ENCODE data around the gene TWIST2. TPM values are rescaled to one million over a fixed set of nuclear protein-coding genes. Genes with fewer than 3 reads are reported as not detected.

TWIST2 gene
- polyA plus RNA-seq, 2 donors: 1.8 to 5.2 TPM

- H3K4me1 ChIP-seq (ENCODE audit: control insufficient read depth in 2 of 2, insufficient read depth in 2 of 2, low read length in 1 of 2): peaks cover 0 to 8% of the 10 kb centered on the region in 2 donors
- no peaks in the 10 kb centered on the region for H3K9me3 ChIP-seq (ENCODE audit: control insufficient read depth in 2 of 2, insufficient read depth in 1 of 2, low read depth in 1 of 2, low read length in 1 of 2)
- no peaks in the 10 kb centered on the region for H3K36me3 ChIP-seq (ENCODE audit: control insufficient read depth in 2 of 2, insufficient read depth in 2 of 2, low read length in 1 of 2)
- no peak overlapping the region for H3K27ac ChIP-seq (ENCODE audit: low read depth in 2 of 2, low read length in 1 of 2)
- H3K4me3 ChIP-seq (ENCODE audit: low read depth in 1 of 2, low read length in 2 of 2): no peak overlapping the region
- WGBS, 2 donors: 84 to 87% methylated on average over 22 of the region's 22 CpGs
- H3K27me3 ChIP-seq (ENCODE audit: control insufficient read depth in 1 of 2, insufficient read depth in 2 of 2, low read length in 2 of 2): no peaks in the 10 kb centered on the region
Observed at GRCh38 chr2:238898534-238899281, 50.8 kb downstream of the TWIST2 start.

GRCh38 chr2:238899386-238899785 lies 51.5 kb downstream of the TWIST2 start:
- 76 to 78% methylated on average over 7 of the region's 7 CpGs for WGBS, 2 donors

GRCh38 chr2:238900511-238900910 lies 52.6 kb downstream of the TWIST2 start:
- Histone ChIP-seq H3K4me1 (ENCODE audit: control insufficient read depth in 2 of 2, insufficient read depth in 2 of 2, low read length in 1 of 2) (peaks cover 0 to 7% of the 10 kb centered on the region in 2 donors), H3K27ac (ENCODE audit: low read depth in 2 of 2, low read length in 1 of 2) (no peak overlapping the region)

More at GRCh38 chr2:238899386-238899785, 51.5 kb downstream of the TWIST2 start:
- Histone ChIP-seq H3K4me1 (ENCODE audit: control insufficient read depth in 2 of 2, insufficient read depth in 2 of 2, low read length in 1 of 2) (peaks cover 0 to 8% of the 10 kb centered on the region in 2 donors), H3K4me3 (ENCODE audit: low read depth in 1 of 2, low read length in 2 of 2) (no peak overlapping the region), H3K36me3 (ENCODE audit: control insufficient read depth in 2 of 2, insufficient read depth in 2 of 2, low read length in 1 of 2) (no peaks in the 10 kb centered on the region), H3K9me3 (ENCODE audit: control insufficient read depth in 2 of 2, insufficient read depth in 1 of 2, low read depth in 1 of 2, low read length in 1 of 2) (no peaks in the 10 kb centered on the region), H3K27me3 (ENCODE audit: control insufficient read depth in 1 of 2, insufficient read depth in 2 of 2, low read length in 2 of 2) (no peaks in the 10 kb centered on the region), H3K27ac (ENCODE audit: low read depth in 2 of 2, low read length in 1 of 2) (no peak overlapping the region)

DNA sequence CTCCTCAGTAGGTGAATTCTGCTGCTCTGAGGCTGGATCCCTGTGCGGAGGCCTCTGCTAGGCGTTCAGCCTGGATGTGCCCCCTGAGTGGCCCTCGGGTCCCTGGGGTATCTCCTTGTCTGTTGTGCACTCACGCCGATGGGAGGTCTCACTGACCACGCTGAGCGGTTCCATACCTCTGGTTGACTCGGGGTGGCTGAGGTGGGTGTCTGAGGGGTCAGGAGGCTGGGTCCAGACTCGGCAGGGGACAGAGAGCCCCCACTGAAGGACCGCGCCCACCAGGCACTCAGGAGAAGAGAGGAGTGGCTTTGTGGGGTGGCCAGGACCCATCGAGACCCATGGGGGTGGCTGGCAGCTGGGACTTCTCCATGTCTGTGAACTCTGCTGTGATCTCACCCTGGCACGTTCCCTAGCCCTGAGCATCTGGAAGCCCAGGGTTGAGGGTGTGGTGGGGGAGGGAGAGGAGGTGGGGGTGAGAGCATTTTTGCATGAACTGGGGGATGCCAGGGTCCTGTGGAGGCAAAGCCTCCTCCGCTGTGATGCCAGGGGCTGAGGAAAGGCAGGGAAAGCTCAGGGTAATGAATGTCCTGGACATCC lies 53.7 kb downstream of the TWIST2 start:
- 74 to 84% methylated on average over 14 of the region's 14 CpGs for WGBS, 2 donors
- Histone ChIP-seq H3K27me3 (ENCODE audit: control insufficient read depth in 1 of 2, insufficient read depth in 2 of 2, low read length in 2 of 2) (no peaks in the 10 kb centered on the region), H3K4me3 (ENCODE audit: low read depth in 1 of 2, low read length in 2 of 2) (no peak overlapping the region), H3K4me1 (ENCODE audit: control insufficient read depth in 2 of 2, insufficient read depth in 2 of 2, low read length in 1 of 2) (peaks cover 0 to 7% of the 10 kb centered on the region in 2 donors), H3K9me3 (ENCODE audit: control insufficient read depth in 2 of 2, insufficient read depth in 1 of 2, low read depth in 1 of 2, low read length in 1 of 2) (no peaks in the 10 kb centered on the region), H3K36me3 (ENCODE audit: control insufficient read depth in 2 of 2, insufficient read depth in 2 of 2, low read length in 1 of 2) (no peaks in the 10 kb centered on the region), H3K27ac (ENCODE audit: low read depth in 2 of 2, low read length in 1 of 2) (no peak overlapping the region)

More at GRCh38 chr2:238900511-238900910, 52.6 kb downstream of the TWIST2 start:
- WGBS, 2 donors: 69 to 77% methylated on average over 7 of the region's 7 CpGs
- Histone ChIP-seq H3K9me3 (ENCODE audit: control insufficient read depth in 2 of 2, insufficient read depth in 1 of 2, low read depth in 1 of 2, low read length in 1 of 2) (no peaks in the 10 kb centered on the region), H3K27me3 (ENCODE audit: control insufficient read depth in 1 of 2, insufficient read depth in 2 of 2, low read length in 2 of 2) (no peaks in the 10 kb centered on the region), H3K4me3 (ENCODE audit: low read depth in 1 of 2, low read length in 2 of 2) (no peak overlapping the region), H3K36me3 (ENCODE audit: control insufficient read depth in 2 of 2, insufficient read depth in 2 of 2, low read length in 1 of 2) (no peaks in the 10 kb centered on the region)

GRCh38 chr2:238902285-238902684 lies 54.4 kb downstream of the TWIST2 start:
- Histone ChIP-seq H3K27me3 (ENCODE audit: control insufficient read depth in 1 of 2, insufficient read depth in 2 of 2, low read length in 2 of 2) (no peaks in the 10 kb centered on the region), H3K27ac (ENCODE audit: low read depth in 2 of 2, low read length in 1 of 2) (no peak overlapping the region), H3K36me3 (ENCODE audit: control insufficient read depth in 2 of 2, insufficient read depth in 2 of 2, low read length in 1 of 2) (no peaks in the 10 kb centered on the region), H3K4me1 (ENCODE audit: control insufficient read depth in 2 of 2, insufficient read depth in 2 of 2, low read length in 1 of 2) (peaks cover 0 to 7% of the 10 kb centered on the region in 2 donors), H3K4me3 (ENCODE audit: low read depth in 1 of 2, low read length in 2 of 2) (no peak overlapping the region), H3K9me3 (ENCODE audit: control insufficient read depth in 2 of 2, insufficient read depth in 1 of 2, low read depth in 1 of 2, low read length in 1 of 2) (no peaks in the 10 kb centered on the region)
- 88 to 95% methylated on average over 2 of the region's 2 CpGs for WGBS, 2 donors

DNA sequence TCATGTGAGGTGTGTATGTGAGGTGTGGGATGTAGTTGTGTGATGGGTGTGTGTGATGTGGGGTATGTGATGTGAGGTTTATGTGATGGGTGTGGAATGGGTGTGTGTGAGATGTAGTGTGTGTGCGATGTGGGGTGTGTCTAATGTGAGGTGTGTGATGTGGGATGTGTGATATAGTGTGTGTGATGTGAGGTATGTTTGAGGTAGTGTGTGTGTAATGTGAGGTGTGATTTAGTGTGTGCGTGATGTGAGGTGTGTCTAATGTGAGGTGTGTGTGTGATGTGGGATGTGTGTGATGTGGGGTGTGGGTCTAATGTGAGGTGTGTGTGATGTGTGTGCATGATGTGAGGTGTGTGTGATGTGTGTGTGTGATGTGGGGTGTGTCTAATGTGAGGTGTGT lies 55.3 kb downstream of the TWIST2 start:
- H3K36me3 ChIP-seq (ENCODE audit: control insufficient read depth in 2 of 2, insufficient read depth in 2 of 2, low read length in 1 of 2): no peaks in the 10 kb centered on the region
- no peak overlapping the region for H3K27ac ChIP-seq (ENCODE audit: low read depth in 2 of 2, low read length in 1 of 2)
- H3K4me1 ChIP-seq (ENCODE audit: control insufficient read depth in 2 of 2, insufficient read depth in 2 of 2, low read length in 1 of 2): peaks cover 0 to 7% of the 10 kb centered on the region in 2 donors
- no peaks in the 10 kb centered on the region for H3K27me3 ChIP-seq (ENCODE audit: control insufficient read depth in 1 of 2, insufficient read depth in 2 of 2, low read length in 2 of 2)
- WGBS, 2 donors: 94 to 97% methylated on average over 2 of the region's 2 CpGs
- H3K9me3 ChIP-seq (ENCODE audit: control insufficient read depth in 2 of 2, insufficient read depth in 1 of 2, low read depth in 1 of 2, low read length in 1 of 2): no peaks in the 10 kb centered on the region
- no peak overlapping the region for H3K4me3 ChIP-seq (ENCODE audit: low read depth in 1 of 2, low read length in 2 of 2)

DNA sequence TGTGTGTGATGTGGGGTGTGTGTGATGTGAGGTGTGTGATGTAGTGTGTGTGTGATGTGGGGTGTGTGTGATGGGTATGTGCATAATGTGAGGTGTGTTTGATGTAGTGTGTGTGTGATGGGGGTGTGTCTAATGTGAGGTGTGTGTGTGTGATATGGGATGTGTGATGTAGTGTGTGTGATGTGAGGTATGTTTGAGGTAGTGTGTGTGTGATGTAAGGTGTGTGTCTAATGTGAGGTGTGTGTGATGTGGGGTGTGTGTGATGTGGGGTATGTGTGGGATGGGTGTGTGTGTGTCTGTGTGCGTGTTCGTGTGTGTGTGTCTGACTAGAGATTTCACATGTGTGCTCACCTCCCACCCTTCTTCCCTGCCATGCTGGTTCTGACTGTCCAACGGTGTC lies 56.3 kb downstream of the TWIST2 start:
- Histone ChIP-seq H3K9me3 (ENCODE audit: control insufficient read depth in 2 of 2, insufficient read depth in 1 of 2, low read depth in 1 of 2, low read length in 1 of 2) (peaks cover 0 to 4% of the 10 kb centered on the region in 2 donors), H3K27me3 (ENCODE audit: control insufficient read depth in 1 of 2, insufficient read depth in 2 of 2, low read length in 2 of 2) (no peaks in the 10 kb centered on the region), H3K27ac (ENCODE audit: low read depth in 2 of 2, low read length in 1 of 2) (no peak overlapping the region), H3K36me3 (ENCODE audit: control insufficient read depth in 2 of 2, insufficient read depth in 2 of 2, low read length in 1 of 2) (no peaks in the 10 kb centered on the region), H3K4me1 (ENCODE audit: control insufficient read depth in 2 of 2, insufficient read depth in 2 of 2, low read length in 1 of 2) (peaks cover 0 to 15% of the 10 kb centered on the region in 2 donors), H3K4me3 (ENCODE audit: low read depth in 1 of 2, low read length in 2 of 2) (no peak overlapping the region)
- 82 to 84% methylated on average over 3 of the region's 3 CpGs for WGBS, 2 donors

DNA sequence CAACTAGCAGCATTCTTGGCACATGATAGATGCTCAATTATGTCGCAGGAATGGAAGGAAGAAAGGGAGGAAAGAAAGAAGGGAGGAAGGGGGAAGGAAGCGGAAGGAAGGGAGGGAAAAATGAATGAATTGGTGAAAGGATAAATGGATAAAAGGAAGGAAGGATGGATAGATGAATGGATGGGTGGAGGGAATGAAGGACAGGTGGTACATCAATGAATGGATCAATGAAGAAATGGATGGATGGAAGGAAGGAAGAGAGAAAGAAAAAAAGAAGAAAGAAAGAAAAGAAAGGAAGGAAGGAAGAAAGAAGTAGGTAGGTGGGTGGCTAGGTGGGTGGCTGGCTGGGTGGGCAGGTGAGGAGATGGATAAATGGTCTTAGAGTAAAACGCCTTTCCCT lies 56.8 kb downstream of the TWIST2 start:
- H3K4me1 ChIP-seq (ENCODE audit: control insufficient read depth in 2 of 2, insufficient read depth in 2 of 2, low read length in 1 of 2): peaks cover 0 to 15% of the 10 kb centered on the region in 2 donors
- 81 to 83% methylated on average over 3 of the region's 3 CpGs for WGBS, 2 donors
- peaks cover 0 to 4% of the 10 kb centered on the region in 2 donors for H3K9me3 ChIP-seq (ENCODE audit: control insufficient read depth in 2 of 2, insufficient read depth in 1 of 2, low read depth in 1 of 2, low read length in 1 of 2)
- H3K27ac ChIP-seq (ENCODE audit: low read depth in 2 of 2, low read length in 1 of 2): no peak overlapping the region
- H3K36me3 ChIP-seq (ENCODE audit: control insufficient read depth in 2 of 2, insufficient read depth in 2 of 2, low read length in 1 of 2): no peaks in the 10 kb centered on the region
- H3K27me3 ChIP-seq (ENCODE audit: control insufficient read depth in 1 of 2, insufficient read depth in 2 of 2, low read length in 2 of 2): no peaks in the 10 kb centered on the region
- H3K4me3 ChIP-seq (ENCODE audit: low read depth in 1 of 2, low read length in 2 of 2): no peak overlapping the region

DNA sequence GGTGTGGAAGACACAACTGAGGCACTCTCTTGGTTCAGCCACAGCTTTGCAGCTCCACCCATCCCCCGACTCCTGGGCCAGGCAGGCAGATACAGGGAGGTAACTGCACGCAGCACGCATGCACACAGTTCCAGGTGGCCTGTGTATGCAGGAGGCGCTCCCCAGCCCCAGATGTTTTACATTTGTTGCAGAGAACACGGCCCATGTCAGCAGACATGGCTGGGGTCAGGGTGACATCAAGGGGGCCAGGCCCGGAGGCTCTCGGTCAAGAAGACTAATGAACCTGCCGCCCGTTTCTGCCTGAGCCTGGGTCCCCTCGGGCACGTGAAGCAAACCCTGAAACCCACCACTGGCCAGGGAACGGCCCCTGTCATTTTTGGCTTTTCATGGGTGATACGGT lies 57.3 kb downstream of the TWIST2 start:
- H3K27me3 ChIP-seq (ENCODE audit: control insufficient read depth in 1 of 2, insufficient read depth in 2 of 2, low read length in 2 of 2): no peaks in the 10 kb centered on the region
- H3K27ac ChIP-seq (ENCODE audit: low read depth in 2 of 2, low read length in 1 of 2): no peak overlapping the region
- H3K4me3 ChIP-seq (ENCODE audit: low read depth in 1 of 2, low read length in 2 of 2): no peak overlapping the region
- H3K36me3 ChIP-seq (ENCODE audit: control insufficient read depth in 2 of 2, insufficient read depth in 2 of 2, low read length in 1 of 2): no peaks in the 10 kb centered on the region
- peaks cover 0 to 4% of the 10 kb centered on the region in 2 donors for H3K9me3 ChIP-seq (ENCODE audit: control insufficient read depth in 2 of 2, insufficient read depth in 1 of 2, low read depth in 1 of 2, low read length in 1 of 2)
- 64 to 68% methylated on average over 13 of the region's 13 CpGs for WGBS, 2 donors
- peaks cover 0 to 15% of the 10 kb centered on the region in 2 donors for H3K4me1 ChIP-seq (ENCODE audit: control insufficient read depth in 2 of 2, insufficient read depth in 2 of 2, low read length in 1 of 2)

Measured in esophagus (tissue), 2 donors.